ENCODE results near the gene SLC5A1.
"Not testable (repeated sequence)": the region's sequence is repeated elsewhere in the genome, so short reads cannot be mapped to it uniquely, and the experiment has no call there.

The SLC5A1 gene

DNA sequence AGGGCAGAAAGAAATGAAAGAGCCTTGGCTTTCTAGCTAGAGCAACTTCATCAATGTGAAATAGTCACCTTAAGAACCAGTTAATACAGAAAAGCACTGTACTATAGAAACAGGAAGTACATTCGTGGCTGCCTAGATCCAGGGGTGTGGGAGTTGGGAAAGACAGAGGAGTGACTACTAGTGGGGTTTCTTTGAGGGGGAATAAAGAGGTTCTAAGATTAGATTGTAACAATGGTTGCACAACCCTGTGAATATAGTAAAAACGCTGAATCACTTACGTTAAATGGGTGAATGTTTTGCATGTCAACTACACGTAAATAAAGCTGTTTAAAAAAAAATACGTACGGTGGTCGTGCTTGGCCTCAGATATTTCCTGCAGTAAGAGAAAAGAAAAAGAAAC lies 107.6 kb downstream of the SLC5A1 start:
- DNase-seq: not testable (repeated sequence)

DNA sequence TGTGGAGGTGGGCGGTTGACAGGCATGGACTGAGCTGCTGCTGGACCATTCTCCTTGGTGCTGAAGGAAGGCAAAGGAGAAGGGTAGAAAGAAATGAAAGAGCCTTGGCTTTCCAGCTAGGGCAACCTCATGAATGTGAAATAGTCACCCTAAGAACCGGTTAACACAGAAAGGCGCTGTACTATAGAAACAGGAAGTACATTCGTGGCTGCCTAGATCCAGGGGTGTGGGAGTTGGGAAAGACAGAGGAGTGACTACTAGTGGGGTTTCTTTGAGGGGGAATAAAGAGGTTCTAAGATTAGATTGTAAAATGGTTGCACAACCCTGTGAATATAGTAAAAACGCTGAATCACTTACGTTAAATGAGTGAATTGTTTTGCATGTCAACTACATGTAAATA lies 108.6 kb downstream of the SLC5A1 start:
- DNase-seq: not testable (repeated sequence)

DNA sequence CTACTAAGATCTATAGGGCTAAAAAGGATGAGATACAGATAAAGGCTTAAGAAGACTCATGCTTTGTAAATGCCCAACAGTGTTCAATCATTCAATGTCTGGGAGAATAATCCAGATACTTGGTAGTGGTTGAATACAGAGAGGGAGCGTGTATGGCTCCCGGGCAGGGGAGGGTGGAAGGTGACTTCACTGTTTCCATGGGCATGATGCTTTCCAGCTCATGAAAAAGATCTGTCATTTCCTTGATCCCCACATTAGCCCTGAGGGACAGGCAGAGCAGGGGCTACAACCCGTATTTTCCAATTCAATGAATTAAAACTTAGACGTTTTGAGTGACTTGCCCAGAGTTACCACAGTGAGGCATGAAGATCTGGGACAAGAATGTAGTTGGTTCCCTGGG lies 111.7 kb downstream of the SLC5A1 start:
- not testable (repeated sequence) for DNase-seq

DNA sequence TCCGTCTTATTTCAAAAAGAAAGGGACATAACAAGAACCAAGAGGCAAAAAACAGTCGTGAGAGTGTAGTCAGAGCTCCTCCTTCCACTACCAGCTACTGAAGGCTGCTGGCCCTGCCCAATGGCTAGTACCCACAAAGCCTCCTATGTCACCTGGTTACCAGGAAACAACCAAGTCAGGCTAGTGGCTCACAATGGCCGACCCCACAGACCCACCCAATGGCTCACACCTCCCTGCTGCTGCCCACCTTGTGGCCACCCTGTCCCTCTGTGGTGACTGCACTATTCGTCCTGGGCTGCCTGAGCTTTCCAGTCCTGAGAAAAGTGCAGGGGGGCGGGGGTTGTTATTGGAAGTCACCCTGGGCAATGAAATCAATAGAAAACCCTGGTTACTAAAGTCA lies 114.6 kb downstream of the SLC5A1 start:
- not testable (repeated sequence) for DNase-seq

DNA sequence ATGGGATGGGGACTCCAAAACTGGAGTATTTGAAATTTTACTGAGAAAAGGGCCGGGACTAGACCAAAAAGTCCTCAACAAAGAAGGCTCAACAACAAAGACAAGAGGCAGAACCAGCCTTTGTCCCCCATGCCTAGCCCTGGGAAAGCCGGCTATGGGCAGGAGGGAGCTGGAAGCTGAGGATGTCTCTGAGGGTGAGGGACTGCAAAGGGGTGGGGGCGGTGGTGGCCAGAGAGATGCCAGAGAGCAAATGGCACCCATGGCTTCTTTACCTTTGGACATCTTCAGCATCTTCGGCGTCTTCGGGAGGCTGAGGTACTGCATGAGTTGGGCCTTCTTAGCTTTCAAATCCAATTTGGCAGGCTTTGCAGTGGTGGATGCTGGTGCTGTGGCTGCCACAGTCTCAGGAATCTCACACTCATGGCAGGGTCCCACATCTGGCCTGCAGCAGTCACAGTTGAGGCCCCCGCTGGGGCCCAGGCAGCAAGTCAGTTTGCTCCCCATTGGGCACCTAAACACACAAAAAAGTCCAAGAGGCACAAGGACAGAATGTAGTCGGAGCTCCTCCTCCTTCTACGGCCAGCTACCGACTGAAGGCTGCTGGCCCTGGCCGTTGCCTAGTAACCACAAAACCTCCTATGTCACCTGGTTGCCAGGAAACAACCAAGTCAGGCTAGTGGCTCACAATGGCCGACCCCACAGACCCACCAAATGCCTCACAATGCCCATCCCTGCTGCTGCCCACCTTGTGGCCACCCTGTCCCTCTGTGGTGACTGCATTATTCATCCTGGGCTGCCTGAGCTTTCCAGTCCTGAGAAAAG lies 115.9 kb downstream of the SLC5A1 start, which contains the start of gene C22orf42:
Gene C22orf42, minus strand, starts transcription at position 592 of the 822 bp plus-strand sequence. Its CDS starts 88 bp downstream, at position 504.
- no peak for DNase-seq

DNA sequence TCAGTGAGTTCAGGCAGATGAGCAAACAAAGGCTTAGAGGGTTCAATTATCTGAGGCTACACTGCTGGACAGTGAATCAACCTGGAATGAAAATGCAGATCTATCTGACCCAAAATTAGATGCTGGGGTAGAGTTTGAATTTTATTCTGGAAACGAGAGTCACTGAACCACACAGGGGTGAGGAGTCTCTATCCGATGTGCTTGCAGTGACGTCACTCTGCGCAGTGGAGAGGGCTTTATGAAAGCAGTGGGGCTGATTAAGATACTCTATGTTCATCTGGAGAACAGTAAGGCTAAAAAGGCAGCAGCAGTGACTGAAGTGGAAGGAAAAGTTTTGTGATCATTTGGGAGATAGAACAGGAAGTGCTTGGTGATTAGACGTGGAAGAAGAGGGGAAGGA lies 117.3 kb downstream of the SLC5A1 start:
- not testable (repeated sequence) for DNase-seq

All from activated effector memory CD4-positive, alpha-beta T cell treated with anti-CD3 and anti-CD28 coated beads, Interleukin-2, amount 50 U/mL, for 16 hours (primary cell).